HG03565 (cell line): ENCODE measurements around the gene AMN.

Experiments used
- ATAC-seq: cut with Tn5 transposase; IDR thresholded peaks from one replicate; pipeline ENCODE4 v1.9.1; 2021; ENCODE audit warnings: mild to moderate bottlenecking, moderate library complexity; ENCODE audit not compliant: unreplicated experiment

AMN gene

GRCh38 chr14:102964152-102964730, 41.8 kb downstream of the AMN start:
- no peak for ATAC-seq

- no peak for ATAC-seq
Measured at GRCh38 chr14:102965282-102965681, 42.8 kb downstream of the AMN start.

- no peak for ATAC-seq
Measured at GRCh38 chr14:102965971-102966655, 43.6 kb downstream of the AMN start.

- ATAC-seq, result no peak
Measured at GRCh38 chr14:102966681-102967505, 44.4 kb downstream of the AMN start.

GRCh38 chr14:102967506-102967795, 45.0 kb downstream of the AMN start:
- no peak for ATAC-seq

DNA sequence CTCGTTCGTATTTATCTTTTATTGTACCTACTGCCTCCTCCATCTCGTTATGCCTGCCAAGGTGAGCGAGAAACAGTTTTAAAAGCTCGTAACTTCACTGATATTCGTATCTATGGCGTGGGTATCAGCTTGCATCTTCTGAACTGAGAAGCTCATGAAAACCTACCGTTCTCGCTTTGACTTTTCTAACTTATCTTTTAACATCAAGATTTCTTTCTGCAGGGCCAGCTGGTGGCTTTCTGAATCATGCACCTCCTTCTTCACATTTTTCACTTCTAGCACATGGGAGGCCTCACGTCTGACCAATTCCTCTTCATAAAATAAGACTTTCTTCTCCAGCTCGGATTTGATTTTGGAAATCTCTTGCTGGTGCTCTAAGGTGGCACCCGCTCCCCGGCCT, 45.8 kb downstream of the AMN start:
- no peak for ATAC-seq

DNA sequence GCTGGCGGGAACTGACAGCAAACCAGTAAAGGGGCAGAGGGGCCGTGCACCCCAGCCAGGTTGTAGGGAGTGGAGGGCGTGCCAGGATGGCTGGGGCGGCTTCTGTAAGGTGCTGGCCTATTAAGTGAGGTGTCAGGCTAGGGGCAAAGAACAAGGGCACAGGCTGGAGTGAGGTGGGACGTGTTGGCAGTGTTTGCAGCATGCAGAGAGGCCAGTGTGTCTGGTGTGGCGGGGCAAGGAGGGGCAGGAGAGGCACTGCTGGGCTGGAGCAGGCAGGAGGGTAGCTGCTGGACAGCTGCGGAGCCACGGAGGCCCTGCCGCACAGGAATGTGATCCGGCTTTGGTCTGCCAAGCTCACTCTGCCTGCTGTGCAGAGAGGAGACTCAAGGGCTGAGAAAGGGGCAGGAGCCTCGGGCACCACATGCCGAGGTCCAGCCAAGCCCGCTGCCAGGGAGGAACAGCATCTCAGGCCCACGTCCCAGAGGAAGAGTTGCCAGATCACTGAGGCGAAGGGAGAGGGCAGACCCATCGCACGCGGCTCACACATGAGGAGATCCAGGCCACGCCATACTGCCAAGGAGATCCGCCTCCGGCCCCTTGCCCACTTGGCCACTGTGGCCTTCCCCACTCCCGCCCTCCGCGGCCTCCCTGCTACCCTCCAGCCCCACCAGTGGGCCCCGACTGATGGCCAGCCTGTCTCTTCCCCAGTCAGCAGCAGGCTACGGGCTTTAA, 46.8 kb downstream of the AMN start:
- ATAC-seq, result no peak

DNA sequence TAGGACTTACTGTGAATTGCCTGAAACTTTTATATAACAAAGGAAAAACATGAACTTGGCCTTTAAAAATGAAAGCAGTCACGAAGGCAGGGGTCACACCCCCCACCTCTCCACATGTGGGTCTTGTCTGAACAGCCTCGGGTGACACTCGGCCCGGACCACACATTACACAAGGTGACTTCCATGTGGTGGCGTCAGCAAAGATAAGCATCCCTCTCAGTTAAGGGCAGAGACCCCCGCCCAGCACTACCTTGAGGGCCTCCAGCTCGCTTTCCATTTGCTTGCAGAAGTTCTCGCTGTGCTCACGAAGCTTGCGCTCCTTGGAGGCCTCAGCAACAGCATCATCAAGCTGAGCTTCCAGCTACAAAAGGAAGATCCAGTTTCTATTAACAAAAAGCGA, 47.4 kb downstream of the AMN start:
- no peak for ATAC-seq

- ATAC-seq, result no peak
Measured at GRCh38 chr14:102970496-102970895, 48.0 kb downstream of the AMN start.

- ATAC-seq, result no peak
Measured at GRCh38 chr14:102971314-102971713, 48.9 kb downstream of the AMN start.

GRCh38 chr14:102971836-102972606, 49.6 kb downstream of the AMN start:
- no peak for ATAC-seq

DNA sequence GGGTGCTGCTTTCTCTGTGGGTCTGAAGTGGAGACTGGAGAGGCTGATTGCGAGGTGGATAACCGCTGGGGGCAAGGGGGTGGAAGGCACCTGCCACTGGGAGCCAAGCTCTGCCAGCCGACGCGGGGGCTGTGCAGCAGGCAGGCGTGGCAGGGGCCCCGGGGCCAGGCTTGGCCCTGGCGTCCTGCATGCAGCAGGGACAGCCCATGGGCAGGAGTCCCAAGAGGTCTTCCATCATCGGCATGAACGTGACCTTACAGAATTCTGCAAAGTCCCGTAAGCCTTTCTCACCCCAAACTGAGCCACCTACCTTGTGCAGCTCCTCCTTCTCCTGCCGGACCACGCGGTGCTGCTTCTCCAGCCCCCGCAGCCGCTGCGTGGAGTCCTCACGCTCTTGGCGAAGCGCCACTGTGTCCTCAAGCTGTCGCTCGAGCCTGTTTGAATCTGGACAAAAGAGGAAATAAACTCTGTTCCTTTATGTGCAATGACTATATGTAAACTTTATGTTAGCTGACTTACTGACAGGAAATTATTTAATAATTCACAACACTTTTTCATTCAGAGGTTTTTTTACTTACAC, 51.3 kb downstream of the AMN start:
- no peak for ATAC-seq

GRCh38 chr14:102975662-102976061, 53.2 kb downstream of the AMN start:
- no peak for ATAC-seq

- no peak for ATAC-seq
Measured at GRCh38 chr14:102977475-102977874, 55.0 kb downstream of the AMN start.

GRCh38 chr14:102979406-102979805, 56.9 kb downstream of the AMN start:
- no peak for ATAC-seq

DNA sequence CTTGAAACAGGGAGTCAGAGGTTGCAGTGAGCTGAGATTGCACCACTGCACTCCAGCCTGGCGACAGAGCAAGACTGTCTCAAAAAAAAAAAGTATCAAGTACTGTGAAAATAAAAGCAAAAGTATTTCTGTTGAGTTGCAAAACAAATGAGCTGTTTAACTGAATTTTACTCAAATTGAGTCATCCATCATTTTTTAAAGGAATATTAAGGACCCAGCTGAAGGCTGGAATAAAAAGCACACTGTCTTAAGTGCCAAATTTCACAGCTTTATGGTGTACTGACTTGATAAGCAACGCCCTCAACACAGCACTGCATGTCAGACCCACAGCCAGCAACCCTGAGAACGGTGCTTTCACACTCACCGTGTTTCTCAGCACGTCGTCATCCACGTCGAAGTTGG, 57.9 kb downstream of the AMN start:
- no peak for ATAC-seq
